HEK293 (cell line): ENCODE results near the gene FCHO2.
"Not testable (repeated sequence)": the region's sequence is repeated elsewhere in the genome, so short reads cannot be mapped to it uniquely, and the experiment has no call there.

Source experiments
- ZNF175 ChIP-seq: fragments of 450-650 bp; formaldehyde crosslinking; IDR thresholded peaks from 2 replicates; pipeline ENCODE4 v1.5.1; 2016; ENCODE audit warnings: missing biosample characterization, missing genetic modification characterization
- TF ChIP-seq, protein P1 (sequence below): fragments of 450-650 bp; formaldehyde crosslinking; IDR thresholded peaks from 2 replicates; pipeline ENCODE4 v1.5.1; 2016; ENCODE audit warnings: missing biosample characterization, missing genetic modification characterization

- TF ChIP-seq, protein P1, sequence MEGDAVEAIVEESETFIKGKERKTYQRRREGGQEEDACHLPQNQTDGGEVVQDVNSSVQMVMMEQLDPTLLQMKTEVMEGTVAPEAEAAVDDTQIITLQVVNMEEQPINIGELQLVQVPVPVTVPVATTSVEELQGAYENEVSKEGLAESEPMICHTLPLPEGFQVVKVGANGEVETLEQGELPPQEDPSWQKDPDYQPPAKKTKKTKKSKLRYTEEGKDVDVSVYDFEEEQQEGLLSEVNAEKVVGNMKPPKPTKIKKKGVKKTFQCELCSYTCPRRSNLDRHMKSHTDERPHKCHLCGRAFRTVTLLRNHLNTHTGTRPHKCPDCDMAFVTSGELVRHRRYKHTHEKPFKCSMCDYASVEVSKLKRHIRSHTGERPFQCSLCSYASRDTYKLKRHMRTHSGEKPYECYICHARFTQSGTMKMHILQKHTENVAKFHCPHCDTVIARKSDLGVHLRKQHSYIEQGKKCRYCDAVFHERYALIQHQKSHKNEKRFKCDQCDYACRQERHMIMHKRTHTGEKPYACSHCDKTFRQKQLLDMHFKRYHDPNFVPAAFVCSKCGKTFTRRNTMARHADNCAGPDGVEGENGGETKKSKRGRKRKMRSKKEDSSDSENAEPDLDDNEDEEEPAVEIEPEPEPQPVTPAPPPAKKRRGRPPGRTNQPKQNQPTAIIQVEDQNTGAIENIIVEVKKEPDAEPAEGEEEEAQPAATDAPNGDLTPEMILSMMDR (tag by site-specific recombination): not testable (repeated sequence)
- not testable (repeated sequence) for TF ChIP-seq ZNF175 (tag by site-specific recombination)
Observed at GRCh38 chr5:72976810-72977209, 21.0 kb downstream of the FCHO2 start.
